ENCODE results near the gene IFT25.

DNA sequence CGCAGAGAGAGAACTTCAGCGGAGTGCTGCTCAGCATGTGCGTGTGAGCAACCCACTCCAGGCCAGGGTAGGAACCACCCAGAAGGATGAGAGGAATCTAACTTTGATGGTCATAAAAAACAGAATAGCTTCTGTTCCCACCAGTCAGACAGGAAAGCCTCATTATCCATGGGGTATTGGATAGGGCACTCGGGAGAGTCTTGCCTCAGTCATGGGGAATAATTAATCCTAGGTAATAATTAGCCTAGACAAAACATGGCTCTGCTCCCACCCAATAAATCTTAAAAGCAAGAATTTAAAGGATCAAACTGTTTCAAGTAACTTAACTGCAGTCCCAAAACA is 37.2 kb upstream of the IFT25 start:
- TF ChIP-seq, protein P1, sequence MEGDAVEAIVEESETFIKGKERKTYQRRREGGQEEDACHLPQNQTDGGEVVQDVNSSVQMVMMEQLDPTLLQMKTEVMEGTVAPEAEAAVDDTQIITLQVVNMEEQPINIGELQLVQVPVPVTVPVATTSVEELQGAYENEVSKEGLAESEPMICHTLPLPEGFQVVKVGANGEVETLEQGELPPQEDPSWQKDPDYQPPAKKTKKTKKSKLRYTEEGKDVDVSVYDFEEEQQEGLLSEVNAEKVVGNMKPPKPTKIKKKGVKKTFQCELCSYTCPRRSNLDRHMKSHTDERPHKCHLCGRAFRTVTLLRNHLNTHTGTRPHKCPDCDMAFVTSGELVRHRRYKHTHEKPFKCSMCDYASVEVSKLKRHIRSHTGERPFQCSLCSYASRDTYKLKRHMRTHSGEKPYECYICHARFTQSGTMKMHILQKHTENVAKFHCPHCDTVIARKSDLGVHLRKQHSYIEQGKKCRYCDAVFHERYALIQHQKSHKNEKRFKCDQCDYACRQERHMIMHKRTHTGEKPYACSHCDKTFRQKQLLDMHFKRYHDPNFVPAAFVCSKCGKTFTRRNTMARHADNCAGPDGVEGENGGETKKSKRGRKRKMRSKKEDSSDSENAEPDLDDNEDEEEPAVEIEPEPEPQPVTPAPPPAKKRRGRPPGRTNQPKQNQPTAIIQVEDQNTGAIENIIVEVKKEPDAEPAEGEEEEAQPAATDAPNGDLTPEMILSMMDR (tag by site-specific recombination; IDR thresholded peaks at IDR 0.05), result no peak
- no peak for TF ChIP-seq ZBTB1 (tag by site-specific recombination; IDR thresholded peaks at IDR 0.05)
- no peak for TF ChIP-seq ZNF658 (tag by site-specific recombination; IDR thresholded peaks at IDR 0.05)
- TF ChIP-seq, protein P2, sequence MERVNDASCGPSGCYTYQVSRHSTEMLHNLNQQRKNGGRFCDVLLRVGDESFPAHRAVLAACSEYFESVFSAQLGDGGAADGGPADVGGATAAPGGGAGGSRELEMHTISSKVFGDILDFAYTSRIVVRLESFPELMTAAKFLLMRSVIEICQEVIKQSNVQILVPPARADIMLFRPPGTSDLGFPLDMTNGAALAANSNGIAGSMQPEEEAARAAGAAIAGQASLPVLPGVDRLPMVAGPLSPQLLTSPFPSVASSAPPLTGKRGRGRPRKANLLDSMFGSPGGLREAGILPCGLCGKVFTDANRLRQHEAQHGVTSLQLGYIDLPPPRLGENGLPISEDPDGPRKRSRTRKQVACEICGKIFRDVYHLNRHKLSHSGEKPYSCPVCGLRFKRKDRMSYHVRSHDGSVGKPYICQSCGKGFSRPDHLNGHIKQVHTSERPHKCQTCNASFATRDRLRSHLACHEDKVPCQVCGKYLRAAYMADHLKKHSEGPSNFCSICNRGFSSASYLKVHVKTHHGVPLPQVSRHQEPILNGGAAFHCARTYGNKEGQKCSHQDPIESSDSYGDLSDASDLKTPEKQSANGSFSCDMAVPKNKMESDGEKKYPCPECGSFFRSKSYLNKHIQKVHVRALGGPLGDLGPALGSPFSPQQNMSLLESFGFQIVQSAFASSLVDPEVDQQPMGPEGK (tag by site-specific recombination; IDR thresholded peaks at IDR 0.05), result no peak
- no peak for TF ChIP-seq ZNF571 (tag by site-specific recombination; IDR thresholded peaks at IDR 0.05)
- TF ChIP-seq, protein P3, sequence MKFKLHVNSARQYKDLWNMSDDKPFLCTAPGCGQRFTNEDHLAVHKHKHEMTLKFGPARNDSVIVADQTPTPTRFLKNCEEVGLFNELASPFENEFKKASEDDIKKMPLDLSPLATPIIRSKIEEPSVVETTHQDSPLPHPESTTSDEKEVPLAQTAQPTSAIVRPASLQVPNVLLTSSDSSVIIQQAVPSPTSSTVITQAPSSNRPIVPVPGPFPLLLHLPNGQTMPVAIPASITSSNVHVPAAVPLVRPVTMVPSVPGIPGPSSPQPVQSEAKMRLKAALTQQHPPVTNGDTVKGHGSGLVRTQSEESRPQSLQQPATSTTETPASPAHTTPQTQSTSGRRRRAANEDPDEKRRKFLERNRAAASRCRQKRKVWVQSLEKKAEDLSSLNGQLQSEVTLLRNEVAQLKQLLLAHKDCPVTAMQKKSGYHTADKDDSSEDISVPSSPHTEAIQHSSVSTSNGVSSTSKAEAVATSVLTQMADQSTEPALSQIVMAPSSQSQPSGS (tag by site-specific recombination; IDR thresholded peaks at IDR 0.05; ENCODE audit: low read depth), result no peak
- no peak for TF ChIP-seq ZNF629 (tag by site-specific recombination; IDR thresholded peaks at IDR 0.05)
- TF ChIP-seq TRIM28 (IDR thresholded peaks at IDR 0.05; ENCODE audit: borderline replicate concordance, low read length), result no peak
- TF ChIP-seq OSR2 (tag by site-specific recombination; IDR thresholded peaks at IDR 0.05), result no peak
- TF ChIP-seq WT1 (tag by site-specific recombination; IDR thresholded peaks at IDR 0.05), result no peak

Data from HEK293 (cell line).